GM23338 (cell line): ENCODE results near the gene CTNNA1. TPM values are rescaled to one million over a fixed set of nuclear protein-coding genes. Genes with fewer than 3 reads are reported as not detected.

Experiments
- ATAC-seq: fragments of 200-7000 bp; cut with Tn5 transposase; 3 replicates; pipeline ENCODE4 v1.9.1; 2020
- DNase-seq: peaks from one replicate; pipeline ENCODE4 v3.0.0-alpha.2; 2015; ENCODE audit warnings: low spot score
- H2AFZ ChIP-seq: fragments of 200-600 bp; sonication (generic); 2 replicates; pipeline ENCODE4 v1.8.0; 2016; ENCODE audit warnings: antibody characterized with exemption, mild to moderate bottlenecking, moderate library complexity
- H3F3A ChIP-seq: fragments of 200-600 bp; sonication (generic); replicated peaks from 2 replicates; pipeline ENCODE4 v1.8.0; 2017; ENCODE audit warnings: antibody characterized with exemption, mixed run types, low read depth
- H3K27ac ChIP-seq: fragments of 200-600 bp; sonication (generic); 2 replicates; pipeline ENCODE4 v1.6.1; 2016; ENCODE audit warnings: low read depth
- H3K27me3 ChIP-seq: fragments of 200-600 bp; sonication (generic); 2 replicates; pipeline ENCODE4 v1.8.0; 2016; ENCODE audit warnings: mild to moderate bottlenecking, mixed run types, moderate library complexity; ENCODE audit not compliant: insufficient read depth
- H3K36me3 ChIP-seq: fragments of 200-600 bp; sonication (generic); 2 replicates; pipeline ENCODE4 v1.8.0; 2016; ENCODE audit warnings: mild to moderate bottlenecking; ENCODE audit not compliant: insufficient read depth
- H3K4me1 ChIP-seq: fragments of 200-600 bp; sonication (generic); 2 replicates; pipeline ENCODE4 v1.8.0; 2016; ENCODE audit warnings: mild to moderate bottlenecking, moderate library complexity; ENCODE audit not compliant: insufficient read depth
- H3K4me2 ChIP-seq: fragments of 200-600 bp; sonication (generic); 2 replicates; pipeline ENCODE4 v1.7.1; 2017; ENCODE audit warnings: mixed run types
- H3K4me3 ChIP-seq: fragments of 200-600 bp; sonication (generic); 2 replicates; pipeline ENCODE4 v1.6.1; 2016; ENCODE audit warnings: mixed run types
- H3K79me2 ChIP-seq: fragments of 200-600 bp; sonication (generic); replicated peaks from 2 replicates; pipeline ENCODE4 v1.8.0; 2017; ENCODE audit warnings: mild to moderate bottlenecking; ENCODE audit not compliant: insufficient read depth
- H3K9me2 ChIP-seq: fragments of 200-600 bp; sonication (generic); 2 replicates; pipeline ENCODE4 v1.8.0; 2017; ENCODE audit not compliant: insufficient read depth
- H4K20me1 ChIP-seq: fragments of 200-600 bp; sonication (generic); replicated peaks from 2 replicates; pipeline ENCODE4 v1.8.0; 2017; ENCODE audit warnings: mild to moderate bottlenecking; ENCODE audit not compliant: insufficient read depth
- H3K27ac Mint-ChIP-seq: 2 replicates; pipeline ENCODE4 v1.8.0; 2020; ENCODE audit warnings: inconsistent platforms, mild to moderate bottlenecking, moderate library complexity, mixed read lengths
- H3K27me3 Mint-ChIP-seq: 3 replicates; pipeline ENCODE4 v1.8.0; 2022; ENCODE audit warnings: low read depth, mild to moderate bottlenecking, moderate library complexity, mixed read lengths, inconsistent platforms; ENCODE audit not compliant: insufficient read depth, poor library complexity
- H3K36me3 Mint-ChIP-seq: 3 replicates; pipeline ENCODE4 v1.8.0; 2021; ENCODE audit warnings: low read depth, mild to moderate bottlenecking, inconsistent platforms, moderate library complexity, mixed read lengths
- H3K4me1 Mint-ChIP-seq: 3 replicates; pipeline ENCODE4 v1.8.0; 2020; ENCODE audit warnings: mild to moderate bottlenecking, inconsistent platforms, mixed read lengths
- H3K4me3 Mint-ChIP-seq: 3 replicates; pipeline ENCODE4 v1.8.0; 2021; ENCODE audit warnings: moderate library complexity, mild to moderate bottlenecking, inconsistent platforms, mixed read lengths
- H3K9me3 Mint-ChIP-seq: 3 replicates; pipeline ENCODE4 v1.8.0; 2020; ENCODE audit warnings: moderate library complexity, mild to moderate bottlenecking, inconsistent platforms, mixed read lengths
- ETS1 ChIP-seq: IDR thresholded peaks from 2 replicates; pipeline ENCODE4 v1.6.1; 2016; ENCODE audit warnings: antibody characterized with exemption
- NANOG ChIP-seq: IDR thresholded peaks from 2 replicates; pipeline ENCODE4 v1.6.1; 2016; ENCODE audit warnings: antibody characterized with exemption, borderline replicate concordance
- REST ChIP-seq: IDR thresholded peaks from one replicate; pipeline ENCODE4 v1.6.1; 2018; ENCODE audit warnings: antibody characterized with exemption; ENCODE audit not compliant: unreplicated experiment
- STAT1 ChIP-seq: IDR thresholded peaks from one replicate; pipeline ENCODE4 v1.6.1; 2016; ENCODE audit warnings: antibody characterized with exemption; ENCODE audit not compliant: unreplicated experiment
- polyA plus RNA-seq: library from polyadenylated mRNA; unstranded; fragments of >200 nt; fragmentation: Nextera tagmentation; extraction: Ambion mirVana; gene quantifications from 2 replicates; pipeline ENCODE4 v1.2.1, GENCODE V29; 2016
- total RNA-seq: library from RNA; depleted of rRNA; stranded (reverse); fragments of >200 nt; shearing (Covaris generic); gene quantifications from 2 replicates; pipeline ENCODE4 v1.2.3, GENCODE V29; 2014
- TF ChIP-seq, protein P1 (sequence below): fragments of 250-450 bp; sonication (Bioruptor Pico); IDR thresholded peaks from 2 replicates; pipeline ENCODE4 v1.5.0; 2020; ENCODE audit warnings: mild to moderate bottlenecking, moderate library complexity
- TF ChIP-seq, protein P2 (sequence below), 2 experiments: fragments of 200-600 bp in 1 of 2; sonication (generic) in 1 of 2; conservative IDR thresholded peaks; 2 replicates each; pipeline versions ENCODE4 v1.5.1 to v1.6.1; 2016 to 2017; ENCODE audit warnings: antibody characterized with exemption in 2 of 2, low read depth in 2 of 2, mild to moderate bottlenecking in 2 of 2, moderate library complexity in 1 of 2

The CTNNA1 gene
- total and polyA plus RNA-seq, 2 experiments from 2014 or later = 111 to 348 TPM

- Histone ChIP-seq H4K20me1 (no peaks in the 10 kb centered on the region; the same call in none of the 2 replicates), H3K4me3 (no peak overlapping the region), H3K4me1 (no peaks in the 10 kb centered on the region), H3K4me2 (no peak overlapping the region), H3K9me2 (no peaks in the 10 kb centered on the region), H3K27ac (no peak overlapping the region), H3F3A (no peaks in the 10 kb centered on the region), H3K79me2 (peaks cover 93% of the 10 kb centered on the region), H2AFZ (no peak overlapping the region), H3K27me3 (no peaks in the 10 kb centered on the region), H3K36me3 (peaks cover 3% of the 10 kb centered on the region; the same call in 1 of the 2 replicates)
- peak overlapping the region; percentile 64 for H3K27ac Mint-ChIP-seq
- H3K36me3 Mint-ChIP-seq = peaks cover 36% of the 10 kb centered on the region
- no peak for TF ChIP-seq STAT1
- TF ChIP-seq REST = no peak
- no peak for TF ChIP-seq ETS1
- TF ChIP-seq NANOG = no peak
- TF ChIP-seq, protein P1, sequence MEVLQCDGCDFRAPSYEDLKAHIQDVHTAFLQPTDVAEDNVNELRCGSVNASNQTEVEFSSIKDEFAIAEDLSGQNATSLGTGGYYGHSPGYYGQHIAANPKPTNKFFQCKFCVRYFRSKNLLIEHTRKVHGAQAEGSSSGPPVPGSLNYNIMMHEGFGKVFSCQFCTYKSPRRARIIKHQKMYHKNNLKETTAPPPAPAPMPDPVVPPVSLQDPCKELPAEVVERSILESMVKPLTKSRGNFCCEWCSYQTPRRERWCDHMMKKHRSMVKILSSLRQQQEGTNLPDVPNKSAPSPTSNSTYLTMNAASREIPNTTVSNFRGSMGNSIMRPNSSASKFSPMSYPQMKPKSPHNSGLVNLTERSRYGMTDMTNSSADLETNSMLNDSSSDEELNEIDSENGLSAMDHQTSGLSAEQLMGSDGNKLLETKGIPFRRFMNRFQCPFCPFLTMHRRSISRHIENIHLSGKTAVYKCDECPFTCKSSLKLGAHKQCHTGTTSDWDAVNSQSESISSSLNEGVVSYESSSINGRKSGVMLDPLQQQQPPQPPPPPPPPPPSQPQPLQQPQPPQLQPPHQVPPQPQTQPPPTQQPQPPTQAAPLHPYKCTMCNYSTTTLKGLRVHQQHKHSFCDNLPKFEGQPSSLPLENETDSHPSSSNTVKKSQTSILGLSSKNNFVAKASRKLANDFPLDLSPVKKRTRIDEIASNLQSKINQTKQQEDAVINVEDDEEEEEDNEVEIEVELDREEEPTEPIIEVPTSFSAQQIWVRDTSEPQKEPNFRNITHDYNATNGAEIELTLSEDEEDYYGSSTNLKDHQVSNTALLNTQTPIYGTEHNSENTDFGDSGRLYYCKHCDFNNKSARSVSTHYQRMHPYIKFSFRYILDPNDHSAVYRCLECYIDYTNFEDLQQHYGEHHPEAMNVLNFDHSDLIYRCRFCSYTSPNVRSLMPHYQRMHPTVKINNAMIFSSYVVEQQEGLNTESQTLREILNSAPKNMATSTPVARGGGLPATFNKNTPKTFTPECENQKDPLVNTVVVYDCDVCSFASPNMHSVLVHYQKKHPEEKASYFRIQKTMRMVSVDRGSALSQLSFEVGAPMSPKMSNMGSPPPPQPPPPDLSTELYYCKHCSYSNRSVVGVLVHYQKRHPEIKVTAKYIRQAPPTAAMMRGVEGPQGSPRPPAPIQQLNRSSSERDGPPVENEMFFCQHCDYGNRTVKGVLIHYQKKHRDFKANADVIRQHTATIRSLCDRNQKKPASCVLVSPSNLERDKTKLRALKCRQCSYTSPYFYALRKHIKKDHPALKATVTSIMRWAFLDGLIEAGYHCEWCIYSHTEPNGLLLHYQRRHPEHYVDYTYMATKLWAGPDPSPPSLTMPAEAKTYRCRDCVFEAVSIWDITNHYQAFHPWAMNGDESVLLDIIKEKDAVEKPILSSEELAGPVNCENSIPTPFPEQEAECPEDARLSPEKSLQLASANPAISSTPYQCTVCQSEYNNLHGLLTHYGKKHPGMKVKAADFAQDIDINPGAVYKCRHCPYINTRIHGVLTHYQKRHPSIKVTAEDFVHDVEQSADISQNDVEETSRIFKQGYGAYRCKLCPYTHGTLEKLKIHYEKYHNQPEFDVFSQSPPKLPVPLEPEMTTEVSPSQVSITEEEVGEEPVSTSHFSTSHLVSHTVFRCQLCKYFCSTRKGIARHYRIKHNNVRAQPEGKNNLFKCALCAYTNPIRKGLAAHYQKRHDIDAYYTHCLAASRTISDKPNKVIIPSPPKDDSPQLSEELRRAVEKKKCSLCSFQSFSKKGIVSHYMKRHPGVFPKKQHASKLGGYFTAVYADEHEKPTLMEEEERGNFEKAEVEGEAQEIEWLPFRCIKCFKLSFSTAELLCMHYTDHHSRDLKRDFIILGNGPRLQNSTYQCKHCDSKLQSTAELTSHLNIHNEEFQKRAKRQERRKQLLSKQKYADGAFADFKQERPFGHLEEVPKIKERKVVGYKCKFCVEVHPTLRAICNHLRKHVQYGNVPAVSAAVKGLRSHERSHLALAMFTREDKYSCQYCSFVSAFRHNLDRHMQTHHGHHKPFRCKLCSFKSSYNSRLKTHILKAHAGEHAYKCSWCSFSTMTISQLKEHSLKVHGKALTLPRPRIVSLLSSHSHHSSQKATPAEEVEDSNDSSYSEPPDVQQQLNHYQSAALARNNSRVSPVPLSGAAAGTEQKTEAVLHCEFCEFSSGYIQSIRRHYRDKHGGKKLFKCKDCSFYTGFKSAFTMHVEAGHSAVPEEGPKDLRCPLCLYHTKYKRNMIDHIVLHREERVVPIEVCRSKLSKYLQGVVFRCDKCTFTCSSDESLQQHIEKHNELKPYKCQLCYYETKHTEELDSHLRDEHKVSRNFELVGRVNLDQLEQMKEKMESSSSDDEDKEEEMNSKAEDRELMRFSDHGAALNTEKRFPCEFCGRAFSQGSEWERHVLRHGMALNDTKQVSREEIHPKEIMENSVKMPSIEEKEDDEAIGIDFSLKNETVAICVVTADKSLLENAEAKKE (CRISPR knock-in tag) = no peak
- TF ChIP-seq, protein P2, sequence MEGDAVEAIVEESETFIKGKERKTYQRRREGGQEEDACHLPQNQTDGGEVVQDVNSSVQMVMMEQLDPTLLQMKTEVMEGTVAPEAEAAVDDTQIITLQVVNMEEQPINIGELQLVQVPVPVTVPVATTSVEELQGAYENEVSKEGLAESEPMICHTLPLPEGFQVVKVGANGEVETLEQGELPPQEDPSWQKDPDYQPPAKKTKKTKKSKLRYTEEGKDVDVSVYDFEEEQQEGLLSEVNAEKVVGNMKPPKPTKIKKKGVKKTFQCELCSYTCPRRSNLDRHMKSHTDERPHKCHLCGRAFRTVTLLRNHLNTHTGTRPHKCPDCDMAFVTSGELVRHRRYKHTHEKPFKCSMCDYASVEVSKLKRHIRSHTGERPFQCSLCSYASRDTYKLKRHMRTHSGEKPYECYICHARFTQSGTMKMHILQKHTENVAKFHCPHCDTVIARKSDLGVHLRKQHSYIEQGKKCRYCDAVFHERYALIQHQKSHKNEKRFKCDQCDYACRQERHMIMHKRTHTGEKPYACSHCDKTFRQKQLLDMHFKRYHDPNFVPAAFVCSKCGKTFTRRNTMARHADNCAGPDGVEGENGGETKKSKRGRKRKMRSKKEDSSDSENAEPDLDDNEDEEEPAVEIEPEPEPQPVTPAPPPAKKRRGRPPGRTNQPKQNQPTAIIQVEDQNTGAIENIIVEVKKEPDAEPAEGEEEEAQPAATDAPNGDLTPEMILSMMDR (conservative IDR thresholded peaks at IDR 0.05; ENCODE audit: low read depth in 2 of 2) = no peak
- H3K9me3 Mint-ChIP-seq = no peaks in the 10 kb centered on the region; the same call in 2 of the 3 replicates
- H3K4me3 Mint-ChIP-seq = no peak overlapping the region
- ATAC-seq (no peak), DNase-seq (no peak)
- H3K4me1 Mint-ChIP-seq = peaks cover 35% of the 10 kb centered on the region
- H3K27me3 Mint-ChIP-seq = peaks cover 2% of the 10 kb centered on the region
These were observed 64.0 kb downstream of the CTNNA1 start for GRCh38 chr5:138817241-138817640.
